ENCODE measurements around the gene CACNA2D3. TPM values are rescaled to one million over a fixed set of nuclear protein-coding genes. Genes with fewer than 3 reads are reported as not detected.

The CACNA2D3 gene
- total and polyA plus RNA-seq, 12 donors = 0.51 to 43.5 (median 19.3) TPM

- 55 to 66% methylated on average over 2 of the region's 2 CpGs for WGBS, 2 donors
Observed at GRCh38 chr3:54347933-54348332, 225.6 kb downstream of the CACNA2D3 start.

GRCh38 chr3:54349231-54349652 is 226.9 kb downstream of the CACNA2D3 start:
- WGBS, 2 donors = 39 to 42% methylated on average over 4 of the region's 4 CpGs
- intact Hi-C loops (cut with DNase I) = no loop called here
- ATAC-seq = no peak

More at GRCh38 chr3:54347933-54348332, 225.6 kb downstream of the CACNA2D3 start:
- DNase-seq = no peak
- Histone ChIP-seq H3K27ac (no peak overlapping the region), H3K4me3 (no peak overlapping the region), H3K36me3 (no peaks in the 10 kb centered on the region), H3K9me3 (no peaks in the 10 kb centered on the region), H3K27me3 (peaks cover 0 to 2% (median 0%) of the 10 kb centered on the region in 7 donors), H3K4me1 (peaks cover 0 to 5% (median 0%) of the 10 kb centered on the region in 9 donors)
- TF ChIP-seq CTCF (IDR thresholded peaks at IDR 0.05) = no peak
- ATAC-seq = no peak
- intact Hi-C loops (cut with DNase I) = no loop called here

GRCh38 chr3:54349691-54350090 is 227.3 kb downstream of the CACNA2D3 start:
- H3K4me1 ChIP-seq = peaks cover 0 to 20% (median 14%) of the 10 kb centered on the region in 9 donors
- H3K9me3 ChIP-seq = no peaks in the 10 kb centered on the region
- H3K27ac ChIP-seq = no peak overlapping the region
- H3K36me3 ChIP-seq = no peaks in the 10 kb centered on the region
- intact Hi-C loops (cut with DNase I) = loop anchor here in 1 of 10 donors (10.0 kb wide), 1 partner anchor 125 kb away; no protein-coding TSS in a partner anchor
- WGBS, 2 donors = 72 to 74% methylated on average over 4 of the region's 4 CpGs
- ATAC-seq (no peak), DNase-seq (no peak)
- no peaks in the 10 kb centered on the region for H3K27me3 ChIP-seq
- no peak for TF ChIP-seq CTCF (IDR thresholded peaks at IDR 0.05)
- no peak overlapping the region for H3K4me3 ChIP-seq

More at GRCh38 chr3:54349231-54349652, 226.9 kb downstream of the CACNA2D3 start:
- H3K4me3 ChIP-seq = no peak overlapping the region
- peaks cover 0 to 16% (median 11%) of the 10 kb centered on the region in 9 donors for H3K4me1 ChIP-seq
- DNase-seq = no peak
- no peaks in the 10 kb centered on the region for H3K9me3 ChIP-seq
- no peaks in the 10 kb centered on the region for H3K27me3 ChIP-seq
- no peak for TF ChIP-seq CTCF (IDR thresholded peaks at IDR 0.05)
- H3K27ac ChIP-seq = no peak overlapping the region
- no peaks in the 10 kb centered on the region for H3K36me3 ChIP-seq

DNA sequence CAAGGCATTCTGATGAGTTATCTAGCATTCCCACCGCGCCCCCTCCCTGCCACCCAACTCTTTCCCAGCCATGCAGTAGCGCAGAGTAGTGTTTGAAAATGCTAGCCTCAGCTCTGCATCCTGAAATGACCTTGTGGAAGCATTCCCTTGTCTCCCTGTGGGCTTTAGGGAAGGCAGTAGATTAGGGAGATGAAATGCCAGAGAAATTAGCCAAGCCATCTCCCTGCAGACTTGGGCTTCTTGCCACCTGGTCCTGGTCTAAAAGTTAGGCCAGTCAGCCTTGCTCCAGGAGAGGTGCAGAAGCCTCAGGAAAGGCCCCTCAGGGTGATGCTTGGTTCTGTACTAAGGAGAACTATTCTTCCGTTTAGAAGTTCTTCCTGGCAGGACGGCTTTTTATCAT is 231.2 kb downstream of the CACNA2D3 start:
- no peaks in the 10 kb centered on the region for H3K36me3 ChIP-seq
- TF ChIP-seq CTCF (IDR thresholded peaks at IDR 0.05) = no peak
- peaks cover 3 to 46% (median 26%) of the 10 kb centered on the region in 9 donors for H3K4me1 ChIP-seq
- H3K4me3 ChIP-seq = no peak overlapping the region
- H3K27me3 ChIP-seq = no peaks in the 10 kb centered on the region
- H3K27ac ChIP-seq = peak overlapping the region in 3 of 10 donors; percentile 2 to 55 (median 26)
- intact Hi-C loops (cut with DNase I) = loop anchor here in 1 of 10 donors (10.0 kb wide), 1 partner anchor 129 kb away; no protein-coding TSS in a partner anchor
- DNase-seq = no peak
- ATAC-seq = peak in 4 of 8 donors; percentile 19 to 65 (median 32)
- 43 to 44% methylated on average over 5 of the region's 5 CpGs for WGBS, 2 donors
- no peaks in the 10 kb centered on the region for H3K9me3 ChIP-seq
